H1 (cell line): ENCODE data around the gene SLC24A4. TPM values are rescaled to one million over a fixed set of nuclear protein-coding genes. Genes with fewer than 3 reads are reported as not detected.

Experiments
- CTBP2 ChIP-seq: IDR thresholded peaks from 2 replicates; pipeline ENCODE4 v1.7.0; 2011; ENCODE audit warnings: borderline replicate concordance, mild to moderate bottlenecking, moderate library complexity, mixed read lengths, low read length; ENCODE audit not compliant: insufficient read depth, insufficient read length
- JUND ChIP-seq: IDR thresholded peaks from 2 replicates; pipeline ENCODE4 v1.6.1; 2011; ENCODE audit warnings: mild to moderate bottlenecking, improper control_type of control experiment, low read length
- RNF2 ChIP-seq: fragments of 200-900, 300-1000 bp; sonication (generic); IDR thresholded peaks from 2 replicates; pipeline ENCODE4 v1.7.1; 2016; ENCODE audit warnings: borderline replicate concordance, low read depth, mild to moderate bottlenecking, antibody characterized with exemption, low read length; ENCODE audit not compliant: poor library complexity, severe bottlenecking; ENCODE audit errors: missing control alignments
- polyA plus RNA-seq, 7 experiments: library from polyadenylated mRNA; depleted of rRNA in 3 of 7; stranded (reverse) in 5 of 7; unstranded in 2 of 7; fragments of >200 nt in 5 of 7; fragments of 200-250 nt in 2 of 7; gene quantifications; 1 replicate in 5 of 7; 2 replicates in 1 of 7; 4 replicates in 1 of 7; pipeline versions ENCODE4 v1.2.1 to v1.2.3, GENCODE V29; 2011 to 2013; ENCODE audit warnings: missing spikeins in 2 of 7, mixed read lengths in 2 of 7
- total RNA-seq: library from RNA; stranded (reverse); fragmentation: NEBNext Ultra II Directional; extraction: Animal tissue kit (Norgen Biotek cat#: 25700); gene quantifications from 2 replicates; pipeline ENCODE4 v1.2.1, GENCODE V29; 2021
- TF ChIP-seq, protein P1 (sequence below): IDR thresholded peaks from 2 replicates; pipeline ENCODE4 v1.6.1; 2012; ENCODE audit warnings: low read length, inconsistent platforms

Gene SLC24A4
- total and polyA plus RNA-seq, 2 of the 8 experiments (the other 6 are each of a cell fraction or from before 2014, with no cell fraction given): 0.27 to 0.89 TPM

DNA sequence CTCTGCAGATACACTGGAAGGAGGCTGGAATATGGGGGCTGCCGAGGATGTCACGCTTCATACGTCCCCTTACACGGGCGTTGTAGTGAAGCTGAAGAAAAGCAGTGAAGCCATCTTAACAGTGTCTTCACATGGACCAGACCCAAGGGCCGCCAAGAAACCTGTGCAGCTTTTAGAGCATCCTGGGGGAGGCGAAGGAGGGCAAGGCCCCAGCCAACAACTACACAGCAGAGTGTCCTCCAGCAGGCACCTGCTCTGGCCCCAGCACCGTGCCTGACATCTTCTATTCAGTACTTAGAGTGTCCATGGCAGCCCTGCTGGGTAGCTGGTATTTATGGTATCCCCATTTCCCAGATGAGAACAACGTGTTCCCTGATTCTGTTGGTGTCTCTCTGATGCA, 141.8 kb downstream of the SLC24A4 start (continued):
- TF ChIP-seq, protein P1, sequence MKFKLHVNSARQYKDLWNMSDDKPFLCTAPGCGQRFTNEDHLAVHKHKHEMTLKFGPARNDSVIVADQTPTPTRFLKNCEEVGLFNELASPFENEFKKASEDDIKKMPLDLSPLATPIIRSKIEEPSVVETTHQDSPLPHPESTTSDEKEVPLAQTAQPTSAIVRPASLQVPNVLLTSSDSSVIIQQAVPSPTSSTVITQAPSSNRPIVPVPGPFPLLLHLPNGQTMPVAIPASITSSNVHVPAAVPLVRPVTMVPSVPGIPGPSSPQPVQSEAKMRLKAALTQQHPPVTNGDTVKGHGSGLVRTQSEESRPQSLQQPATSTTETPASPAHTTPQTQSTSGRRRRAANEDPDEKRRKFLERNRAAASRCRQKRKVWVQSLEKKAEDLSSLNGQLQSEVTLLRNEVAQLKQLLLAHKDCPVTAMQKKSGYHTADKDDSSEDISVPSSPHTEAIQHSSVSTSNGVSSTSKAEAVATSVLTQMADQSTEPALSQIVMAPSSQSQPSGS: no peak
- TF ChIP-seq JUND: no peak
- TF ChIP-seq RNF2: no peak
- no peak for TF ChIP-seq CTBP2
- TF ChIP-seq, all 59 proteins: peak for 0
